H1 (cell line): ENCODE measurements around the gene REEP2. TPM values are rescaled to one million over a fixed set of nuclear protein-coding genes. Genes with fewer than 3 reads are reported as not detected.
A peak's percentile ranks its signal among the peaks of the same experiment; 100 is the strongest.

ENCODE experiments used
- CTCF ChIA-PET: fragments of 300-600 bp; sonication (Branson Sonifier 250); formaldehyde crosslinking; loops from one replicate; lab custom pipeline; 2021; ENCODE audit not compliant: partially characterized antibody; lab: Charles Lee
- POLR2A ChIA-PET: fragments of 300-600 bp; sonication (Branson Sonifier 250); formaldehyde crosslinking; loops from one replicate; lab custom pipeline; 2021; ENCODE audit warnings: inconsistent platforms; ENCODE audit not compliant: partially characterized antibody; lab: Charles Lee
- DNase-seq, 2 experiments: peaks; one replicate each; pipeline versions ENCODE4 v3.0.0 to v3.0.0-alpha.2; 2010 to 2022; ENCODE audit warnings: low spot score in 2 of 2, low read depth in 1 of 2, mixed read lengths in 1 of 2
- FAIRE-seq: peaks from 2 replicates; lab custom pipeline; 2011; peaks lifted over from hg19 to GRCh38; lab: Jason Lieb, UNC
- H2AFZ ChIP-seq: 2 replicates; pipeline ENCODE4 v1.8.1; 2012; ENCODE audit warnings: low read length, inconsistent platforms
- H2AK5ac ChIP-seq: 2 replicates; pipeline ENCODE4 v1.6.1; 2013; ENCODE audit warnings: low read depth, low read length
- H2BK120ac ChIP-seq: replicated peaks from 2 replicates; pipeline ENCODE3; 2013; ENCODE audit warnings: low read depth, low read length, inconsistent platforms
- H2BK12ac ChIP-seq: 2 replicates; pipeline ENCODE4 v1.6.1; 2013; ENCODE audit warnings: low read depth, low read length
- H2BK15ac ChIP-seq: 2 replicates; pipeline ENCODE4 v1.6.1; 2013; ENCODE audit warnings: low read length
- H2BK20ac ChIP-seq: 2 replicates; pipeline ENCODE4 v1.6.1; 2013; ENCODE audit warnings: low read length
- H2BK5ac ChIP-seq: 2 replicates; pipeline ENCODE4 v1.6.1; 2013; ENCODE audit warnings: low read depth, low read length
- H3K14ac ChIP-seq: 2 replicates; pipeline ENCODE4 v1.6.1; 2013; ENCODE audit warnings: inconsistent platforms; ENCODE audit not compliant: insufficient read length
- H3K18ac ChIP-seq: 2 replicates; pipeline ENCODE4 v1.6.1; 2013; ENCODE audit warnings: low read length; ENCODE audit errors: extremely low read depth
- H3K23ac ChIP-seq: 2 replicates; pipeline ENCODE4 v1.6.1; 2013; ENCODE audit warnings: inconsistent platforms; ENCODE audit not compliant: insufficient read length
- H3K23me2 ChIP-seq: 2 replicates; pipeline ENCODE4 v1.6.1; 2013; ENCODE audit warnings: low read depth, low read length
- H3K27ac ChIP-seq: 2 replicates; pipeline ENCODE4 v1.6.1; 2011; ENCODE audit warnings: low read depth, low read length, inconsistent platforms
- H3K27me3 ChIP-seq, 4 experiments: replicated peaks in 1 of 4; 1 replicate in 1 of 4; 2 replicates in 3 of 4; pipeline versions ENCODE4 v1.6.1 to v1.8.1; 2011 to 2013; ENCODE audit warnings: low read length in 3 of 4, mild to moderate bottlenecking in 3 of 4, inconsistent platforms in 2 of 4, mixed read lengths in 2 of 4, moderate library complexity in 1 of 4; ENCODE audit not compliant: control insufficient read depth in 3 of 4, insufficient read depth in 3 of 4; ENCODE audit errors: extremely low read depth in 1 of 4
- H3K36me3 ChIP-seq, 4 experiments: 2 replicates each; pipeline versions ENCODE4 v1.6.1 to v1.8.1; 2011 to 2013; ENCODE audit warnings: mild to moderate bottlenecking in 4 of 4, low read length in 3 of 4, moderate library complexity in 2 of 4, control low read depth in 1 of 4, inconsistent platforms in 1 of 4; ENCODE audit not compliant: insufficient read depth in 4 of 4, control insufficient read depth in 2 of 4
- H3K4ac ChIP-seq: replicated peaks from 2 replicates; pipeline ENCODE3; 2013; ENCODE audit warnings: low read length, low read depth, mixed read lengths, inconsistent platforms; ENCODE audit not compliant: insufficient read length
- H3K4me1 ChIP-seq, 4 experiments: replicated peaks in 1 of 4; 1 replicate in 1 of 4; 2 replicates in 3 of 4; pipeline versions ENCODE4 v1.6.1 to v1.8.1; 2011 to 2013; ENCODE audit warnings: low read length in 3 of 4, inconsistent platforms in 2 of 4, mixed read lengths in 1 of 4; ENCODE audit not compliant: insufficient read depth in 4 of 4, control insufficient read depth in 3 of 4
- H3K4me2 ChIP-seq, 2 experiments: 2 replicates each; pipeline versions ENCODE4 v1.6.1 to v1.8.1; 2011 to 2013; ENCODE audit warnings: low read depth in 2 of 2, low read length in 2 of 2, control low read depth in 1 of 2, inconsistent platforms in 1 of 2, mild to moderate bottlenecking in 1 of 2; ENCODE audit not compliant: insufficient read depth in 1 of 2
- H3K4me3 ChIP-seq, 4 experiments: fragments of 200-600, 300-600 bp in 1 of 4; sonication (generic), shearing (Covaris generic), sonication (Bioruptor Twin) in 1 of 4; 2 replicates each; pipeline versions ENCODE4 v1.5.1 to v1.8.1; 2011 to 2016; ENCODE audit warnings: low read length in 4 of 4, low read depth in 3 of 4, control low read depth in 2 of 4, inconsistent platforms in 2 of 4, mild to moderate bottlenecking in 2 of 4, mixed read lengths in 1 of 4, moderate library complexity in 1 of 4; ENCODE audit not compliant: insufficient read depth in 2 of 4; ENCODE audit errors: extremely low read depth in 1 of 4
- H3K56ac ChIP-seq: replicated peaks from 2 replicates; pipeline ENCODE3; 2013; ENCODE audit warnings: low read depth, mild to moderate bottlenecking, mixed read lengths, low read length, inconsistent platforms; ENCODE audit not compliant: insufficient read length
- H3K79me1 ChIP-seq: 2 replicates; pipeline ENCODE4 v1.6.1; 2013; ENCODE audit warnings: low read depth, low read length, control low read depth
- H3K79me2 ChIP-seq, 2 experiments: 2 replicates each; pipeline versions ENCODE4 v1.6.1 to v1.8.1; 2012 to 2013; ENCODE audit warnings: low read length in 2 of 2, mild to moderate bottlenecking in 2 of 2, inconsistent platforms in 1 of 2; ENCODE audit not compliant: insufficient read depth in 2 of 2, control insufficient read depth in 1 of 2
- H3K9ac ChIP-seq, 4 experiments: replicated peaks in 1 of 4; 1 replicate in 1 of 4; 2 replicates in 3 of 4; pipeline versions ENCODE4 v1.6.1 to v1.8.1; 2011 to 2013; ENCODE audit warnings: low read depth in 3 of 4, low read length in 3 of 4, control low read depth in 2 of 4, mild to moderate bottlenecking in 2 of 4, moderate library complexity in 2 of 4, inconsistent platforms in 1 of 4; ENCODE audit errors: extremely low read depth in 1 of 4
- H3K9me3 ChIP-seq, 2 experiments: 2 replicates each; pipeline versions ENCODE4 v1.6.1 to v1.8.1; 2012 to 2013; ENCODE audit warnings: mild to moderate bottlenecking in 2 of 2, moderate library complexity in 2 of 2, control low read depth in 1 of 2, inconsistent platforms in 1 of 2, low read depth in 1 of 2, low read length in 1 of 2, mixed read lengths in 1 of 2; ENCODE audit not compliant: insufficient read depth in 2 of 2
- H4K20me1 ChIP-seq, 2 experiments: replicated peaks in 1 of 2; 2 replicates each; pipeline versions ENCODE3 to v1.8.1; 2011 to 2013; ENCODE audit warnings: inconsistent platforms in 2 of 2, low read length in 2 of 2, mild to moderate bottlenecking in 1 of 2; ENCODE audit not compliant: insufficient read depth in 2 of 2, control insufficient read depth in 1 of 2
- H4K5ac ChIP-seq: 2 replicates; pipeline ENCODE4 v1.6.1; 2013; ENCODE audit warnings: low read length, low read depth, mixed read lengths, inconsistent platforms; ENCODE audit not compliant: insufficient read length
- H4K8ac ChIP-seq: 2 replicates; pipeline ENCODE4 v1.8.0; 2013; ENCODE audit warnings: mild to moderate bottlenecking, moderate library complexity, low read length, inconsistent platforms; ENCODE audit not compliant: insufficient read depth; ENCODE audit errors: extremely low read depth
- H4K91ac ChIP-seq: replicated peaks from 2 replicates; pipeline ENCODE3; 2013; ENCODE audit warnings: low read length, mixed read lengths, inconsistent platforms; ENCODE audit not compliant: insufficient read length
- ASH2L ChIP-seq: fragments of 200-600, 300-600 bp; sonication (generic); IDR thresholded peaks from one replicate; pipeline ENCODE4 v1.7.1; 2017; ENCODE audit warnings: low read length
- ATF3 ChIP-seq: IDR thresholded peaks from 2 replicates; pipeline ENCODE4 v1.6.1; 2011; ENCODE audit warnings: low read depth, mild to moderate bottlenecking, low read length; ENCODE audit not compliant: insufficient read depth
- EP300 ChIP-seq, 2 experiments: IDR thresholded peaks; 1 replicate in 1 of 2; 2 replicates in 1 of 2; pipeline ENCODE4 v1.6.1; 2011 to 2012; ENCODE audit warnings: low read depth in 2 of 2, low read length in 2 of 2, mild to moderate bottlenecking in 2 of 2, borderline replicate concordance in 1 of 2, inconsistent platforms in 1 of 2, moderate library complexity in 1 of 2
- NANOG ChIP-seq: IDR thresholded peaks from 2 replicates; pipeline ENCODE4 v1.6.1; 2011; ENCODE audit warnings: low read length, low read depth, mild to moderate bottlenecking, inconsistent platforms; ENCODE audit not compliant: insufficient read depth, poor library complexity, severe bottlenecking
- RBBP5 ChIP-seq: IDR thresholded peaks from 2 replicates; pipeline ENCODE4 v1.7.1; 2012; ENCODE audit warnings: low read depth, mild to moderate bottlenecking, inconsistent platforms, low read length, moderate library complexity, borderline replicate concordance
- SAP30 ChIP-seq: fragments of 300-600 bp; sonication (generic); IDR thresholded peaks from 2 replicates; pipeline ENCODE4 v1.7.1; 2012; ENCODE audit warnings: low read length, moderate library complexity, mild to moderate bottlenecking, inconsistent platforms; ENCODE audit not compliant: insufficient read depth, insufficient replicate concordance
- SP2 ChIP-seq: IDR thresholded peaks from 2 replicates; pipeline ENCODE4 v1.6.1; 2012; ENCODE audit warnings: mild to moderate bottlenecking, low read length, inconsistent platforms
- SUZ12 ChIP-seq: fragments of 200-600 bp; sonication (generic); IDR thresholded peaks from 2 replicates; pipeline ENCODE4 v1.6.1; 2012; ENCODE audit warnings: mild to moderate bottlenecking, inconsistent platforms, low read length, moderate library complexity, mixed read lengths
- TCF12 ChIP-seq: IDR thresholded peaks from 2 replicates; pipeline ENCODE4 v1.6.1; 2011; ENCODE audit warnings: low read depth, mild to moderate bottlenecking, low read length
- USF2 ChIP-seq: IDR thresholded peaks from 2 replicates; pipeline ENCODE4 v1.6.1; 2011; ENCODE audit warnings: low read length, improper control_type of control experiment
- WGBS, 2 experiments: shearing (Covaris generic) in 1 of 2; methylation state at CpG; one replicate each; pipeline versions ENCODE4 v1.1.6 to v1.1.7; 2013 to 2015; ENCODE audit warnings: low lambda C conversion rate in 2 of 2, mixed read lengths in 2 of 2, inconsistent platforms in 1 of 2, low coverage in 1 of 2, missing lambda C conversion rate in 1 of 2; ENCODE audit not compliant: insufficient replicate concordance in 2 of 2, insufficient coverage in 1 of 2, insufficient read length in 1 of 2; ENCODE audit errors: extremely low coverage in 1 of 2, missing lambda C conversion rate in 1 of 2; 5-methylcytosine and 5-hydroxymethylcytosine counted together
- polyA plus RNA-seq, 7 experiments: library from polyadenylated mRNA; depleted of rRNA in 3 of 7; stranded (reverse) in 5 of 7; unstranded in 2 of 7; fragments of >200 nt in 5 of 7; fragments of 200-250 nt in 2 of 7; gene quantifications; 1 replicate in 5 of 7; 2 replicates in 1 of 7; 4 replicates in 1 of 7; pipeline versions ENCODE4 v1.2.1 to v1.2.3, GENCODE V29; 2011 to 2013; ENCODE audit warnings: missing spikeins in 2 of 7, mixed read lengths in 2 of 7
- total RNA-seq: library from RNA; stranded (reverse); fragmentation: NEBNext Ultra II Directional; extraction: Animal tissue kit (Norgen Biotek cat#: 25700); gene quantifications from 2 replicates; pipeline ENCODE4 v1.2.1, GENCODE V29; 2021

The REEP2 gene
- total and polyA plus RNA-seq, 2 of the 8 experiments (the other 6 are each of a cell fraction or from before 2014, with no cell fraction given), result 26.5 to 40.2 TPM

- Histone ChIP-seq H2BK120ac (no peak overlapping the region), H3K14ac (no peak overlapping the region), H3K79me2 (no peaks in the 10 kb centered on the region), H2AFZ (no peak overlapping the region), H3K79me1 (0 out of 2 replicates have a peak, but pooled peaks cover 3% of the 10 kb centered on the region), H3K9me3 (no peaks in the 10 kb centered on the region), H2BK20ac (no peak overlapping the region), H3K18ac (no peak overlapping the region), H2AK5ac (no peak overlapping the region), H2BK15ac (no peak overlapping the region), H3K4me2 (no peak overlapping the region), H4K91ac (no peak overlapping the region), H3K27ac (no peak overlapping the region), H3K56ac (no peak overlapping the region), H3K9ac (no peak overlapping the region), H4K5ac (no peak overlapping the region), H4K8ac (0 out of 2 replicates have a peak overlapping the region, but pooled peaks have one; percentile 12), H3K23ac (no peak overlapping the region), H3K23me2 (peaks cover 7% of the 10 kb centered on the region), H3K36me3 (no peaks in the 10 kb centered on the region), H3K27me3 (peaks cover 0 to 1% (median 0%) of the 10 kb centered on the region in 4 experiments; a peak in 1 of 7 replicates), H2BK5ac (no peak overlapping the region), H3K4me3 (no peak overlapping the region), H3K4me1 (peaks cover 4 to 23% (median 16%) of the 10 kb centered on the region in 4 experiments), H2BK12ac (no peak overlapping the region), H4K20me1 (no peaks in the 10 kb centered on the region), H3K4ac (no peak overlapping the region)
- DNase-seq, result no peak
- ChIA-PET CTCF (interaction anchor here (0.5 to 24.9 kb wide), 3 partner anchors 17 to 60 kb away, joined by 3 to 532 read pairs (median 215); partner anchors contain the start of gene EGR1), POLR2A (interaction anchor here (0.8 to 10.1 kb wide), 4 partner anchors 21 to 71 kb away, joined by 3 to 128 read pairs (median 3); partner anchors contain the start of gene EGR1)
- 92% methylated on average over 13 of the region's 13 CpGs; no CpG with 5 or more reads in 1 of the 2 experiments for WGBS, 2 experiments
- FAIRE-seq, result no peak
- TF ChIP-seq TCF12 (no peak), SP2 (no peak), USF2 (no peak), ATF3 (no peak), NANOG (no peak), RBBP5 (no peak), SUZ12 (no peak), EP300 (IDR thresholded peaks at IDR 0.05; ENCODE audit: borderline replicate concordance in 1 of 2, low read depth in 2 of 2, low read length in 2 of 2) (no peak), ASH2L (no peak), SAP30 (no peak)
Measured at GRCh38 chr5:138444078-138444773, 5.4 kb downstream of the REEP2 start.
